OCI-LY1 (cell line): ENCODE data around the gene CMTM8.

Source experiments
- CTCF ChIP-seq: fragments of 200-600 bp; sonication (generic), shearing (Covaris generic); IDR thresholded peaks from 2 replicates; pipeline ENCODE4 v1.5.1; 2017; ENCODE audit warnings: mild to moderate bottlenecking, antibody characterized with exemption, low read length, moderate library complexity, mixed read lengths
- EZH2 ChIP-seq: fragments of 200-600 bp; sonication (generic), shearing (Covaris generic); IDR thresholded peaks from 2 replicates; pipeline ENCODE4 v1.8.0; 2017; ENCODE audit warnings: borderline replicate concordance, mixed run types, mild to moderate bottlenecking, antibody characterized with exemption, low read length, moderate library complexity, mixed read lengths

- TF ChIP-seq CTCF = no peak
- TF ChIP-seq EZH2 = no peak
Observed at GRCh38 chr3:32335365-32336112, 97.1 kb downstream of the CMTM8 start.
